Cortex of kidney (tissue), 1 donor: ENCODE results near the gene CDCP2.

Experiments used
- DNase-seq: peaks from one replicate; lab custom pipeline; 2025; lab: John Stamatoyannopoulos, UW

The CDCP2 gene

DNA sequence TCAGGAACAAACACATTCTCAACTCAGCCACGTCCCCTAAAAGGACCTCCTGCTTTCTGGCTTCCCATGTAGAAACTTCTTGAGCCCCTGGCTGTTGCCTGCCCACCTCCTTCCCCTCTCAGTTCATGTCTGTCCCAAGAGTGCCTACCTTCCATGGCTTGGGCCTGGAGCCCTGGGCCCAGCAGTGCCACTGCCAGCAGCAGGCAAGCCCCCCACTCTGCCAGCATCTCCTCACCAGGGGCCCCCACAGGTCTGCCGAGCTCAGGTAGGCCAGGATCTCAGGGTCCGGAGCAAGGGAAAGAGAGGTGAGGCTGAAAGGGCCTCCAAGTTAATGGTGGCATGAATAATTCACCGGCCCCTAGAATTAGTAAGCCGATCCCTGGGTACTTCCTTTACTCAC, at the start of gene CDCP2:
Gene CDCP2, minus strand, starts transcription at position 305 of the 400 bp plus-strand sequence. Its CDS starts 78 bp downstream, at position 227.
- DNase-seq, result no peak

DNA sequence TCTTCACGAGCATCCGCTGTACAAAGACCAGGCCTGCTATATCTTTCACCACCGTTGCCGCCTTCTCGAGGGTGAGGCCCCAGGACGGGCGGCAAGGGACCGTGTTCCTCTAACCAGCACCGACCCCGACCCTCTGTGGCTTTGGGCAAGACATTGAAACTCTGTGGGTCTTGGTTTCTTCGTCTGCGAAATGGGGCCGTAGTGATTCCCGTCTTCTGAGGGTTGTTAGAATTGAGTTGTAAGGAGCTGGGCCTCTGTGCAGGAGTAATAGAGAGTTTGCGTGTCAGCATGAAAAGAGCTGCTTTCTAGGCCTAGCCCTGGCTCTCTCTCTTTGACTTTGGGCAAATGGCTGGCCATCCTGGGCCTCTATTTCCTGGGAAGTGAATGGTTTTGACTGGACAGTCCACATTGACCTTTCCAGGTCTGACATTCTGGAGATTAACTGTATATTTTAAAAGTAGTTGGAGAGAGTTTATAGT, 47.8 kb upstream of the CDCP2 start:
- no peak for DNase-seq

DNA sequence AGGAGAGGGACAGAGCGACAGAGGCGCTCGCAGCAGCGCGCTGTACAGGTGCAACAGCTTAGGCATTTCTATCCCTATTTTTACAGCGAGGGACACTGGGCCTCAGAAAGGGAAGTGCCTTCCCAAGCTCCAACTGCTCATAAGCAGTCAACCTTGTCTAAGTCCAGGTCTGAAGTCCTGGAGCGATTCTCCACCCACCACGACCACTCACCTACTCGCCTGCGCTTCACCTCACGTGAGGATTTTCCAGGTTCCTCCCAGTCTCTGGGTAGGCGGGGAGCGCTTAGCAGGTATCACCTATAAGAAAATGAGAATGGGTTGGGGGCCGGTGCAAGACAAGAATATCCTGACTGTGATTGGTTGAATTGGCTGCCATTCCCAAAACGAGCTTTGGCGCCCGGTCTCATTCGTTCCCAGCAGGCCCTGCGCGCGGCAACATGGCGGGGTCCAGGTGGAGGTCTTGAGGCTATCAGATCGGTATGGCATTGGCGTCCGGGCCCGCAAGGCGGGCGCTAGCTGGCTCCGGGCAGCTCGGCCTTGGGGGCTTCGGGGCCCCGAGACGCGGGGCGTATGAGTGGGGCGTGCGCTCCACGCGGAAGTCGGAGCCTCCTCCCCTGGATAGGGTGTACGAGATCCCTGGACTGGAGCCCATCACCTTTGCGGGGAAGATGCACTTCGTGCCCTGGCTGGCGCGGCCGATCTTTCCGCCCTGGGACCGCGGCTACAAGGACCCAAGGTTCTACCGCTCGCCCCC, 47.1 kb upstream of the CDCP2 start, which contains the start of the genes CYB5RL and MRPL37:
Gene CYB5RL, minus strand, starts transcription at position 266 of the 754 bp plus-strand sequence. CDS start 4,414 bp downstream, outside the sequence.
Gene MRPL37, plus strand, starts transcription at position 403 of the 754 bp plus-strand sequence. Its CDS starts 77 bp downstream, at position 480.
- DNase-seq, result no peak

DNA sequence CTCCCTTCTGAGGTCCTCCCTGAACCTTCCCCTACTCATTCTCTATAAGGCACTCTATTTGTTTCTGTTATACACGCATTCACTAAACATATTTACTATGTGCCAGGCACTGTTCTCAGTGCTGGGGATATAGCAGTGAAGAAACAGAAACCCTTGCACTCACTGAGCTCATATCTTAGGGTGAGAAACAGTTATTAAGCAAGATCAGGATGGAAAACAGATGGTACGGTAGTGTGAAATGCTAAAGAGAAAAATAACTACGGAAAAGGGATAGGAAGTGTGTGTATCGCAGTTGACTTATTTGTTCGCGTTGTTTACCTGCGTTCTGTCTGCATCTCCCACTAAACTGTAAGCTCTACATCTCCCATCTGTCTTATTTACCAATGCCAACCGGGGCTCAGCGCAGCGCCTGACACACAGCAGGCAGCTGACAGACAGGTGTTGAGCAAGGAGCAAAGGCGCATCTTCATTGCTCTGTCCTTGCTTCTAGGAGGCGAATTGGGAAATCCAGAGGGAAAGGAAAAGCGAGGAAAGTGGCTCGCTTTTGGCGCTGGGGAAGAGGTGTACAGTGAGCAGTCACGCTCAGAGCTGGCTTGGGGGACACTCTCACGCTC, 46.5 kb upstream of the CDCP2 start:
- DNase-seq, result no peak

DNA sequence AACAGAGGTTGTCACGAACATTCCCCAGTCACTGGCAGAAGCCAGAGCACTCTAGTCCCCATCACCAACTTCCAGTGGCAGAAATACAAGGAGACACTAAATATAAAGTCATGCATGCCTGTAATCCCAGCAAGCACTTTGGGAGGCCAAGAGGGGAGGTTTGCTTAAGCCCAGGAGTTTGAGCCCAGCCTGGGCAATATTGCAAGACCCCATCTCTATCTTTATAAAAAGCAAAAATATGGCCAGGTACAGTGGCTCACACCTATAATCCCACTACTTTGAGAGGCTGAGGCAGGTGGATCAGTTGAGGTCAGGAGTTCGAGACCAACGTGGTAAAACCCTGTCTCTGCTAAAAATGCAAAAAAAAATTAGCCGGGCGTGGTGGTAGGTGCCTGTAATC, 40.7 kb upstream of the CDCP2 start:
- DNase-seq, result no peak

DNA sequence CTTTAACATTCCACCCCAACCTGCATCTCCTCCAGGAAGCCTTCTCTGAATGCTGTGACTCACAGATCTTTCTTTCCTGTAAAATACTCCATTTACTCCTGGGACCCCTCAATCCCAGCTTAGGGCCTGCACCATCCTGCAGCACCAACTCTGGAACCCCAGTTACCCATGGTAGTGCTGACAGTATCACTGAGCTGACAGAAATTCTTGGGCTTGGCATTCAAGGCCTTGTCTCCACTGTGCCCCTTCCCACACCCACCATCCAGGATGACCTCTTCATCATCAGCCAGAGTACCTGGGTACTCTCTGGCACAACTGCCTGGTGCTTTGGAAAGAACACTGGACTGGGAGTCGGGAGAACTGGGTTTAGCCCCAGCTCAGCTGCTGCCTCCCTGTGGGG, 38.7 kb upstream of the CDCP2 start:
- DNase-seq, result no peak

DNA sequence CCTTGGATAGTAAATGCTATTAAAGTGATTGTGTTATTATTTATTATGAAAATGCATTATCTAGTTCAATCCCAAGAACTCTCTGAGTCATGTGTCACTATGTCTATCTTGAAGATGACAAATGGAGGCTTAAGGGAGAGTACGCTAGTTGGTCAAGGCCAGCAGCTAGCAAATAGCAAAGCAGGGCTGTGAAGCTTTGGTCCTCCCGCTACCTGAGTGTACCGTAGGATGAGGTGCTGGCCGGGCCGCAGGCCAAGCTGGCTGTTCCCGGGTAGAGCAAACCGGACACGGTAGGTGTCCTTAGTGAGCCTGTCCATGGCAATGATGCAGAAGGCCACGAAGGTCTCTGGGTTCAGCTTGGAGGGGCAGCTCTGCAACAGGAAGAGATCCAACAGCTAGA, 37.7 kb upstream of the CDCP2 start:
- DNase-seq, result no peak

DNA sequence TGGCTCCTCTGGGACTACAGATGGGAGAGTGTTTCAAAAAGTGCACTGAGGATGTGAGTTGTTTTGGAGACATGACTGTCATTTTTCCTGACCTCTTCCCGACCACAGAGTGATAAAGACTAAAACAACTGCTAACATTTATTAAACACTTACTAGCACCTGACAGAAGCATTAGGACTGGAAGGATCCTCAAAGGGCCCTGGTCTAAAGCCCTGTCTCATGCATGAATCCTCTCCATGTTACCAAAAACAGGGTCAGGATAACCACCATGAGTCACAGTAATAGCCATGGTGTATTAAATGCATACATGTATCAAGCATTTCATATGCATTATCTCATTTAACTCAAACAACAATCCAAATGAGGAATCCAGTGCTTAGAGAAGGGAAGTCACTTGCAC, 35.5 kb upstream of the CDCP2 start:
- DNase-seq, result no peak

DNA sequence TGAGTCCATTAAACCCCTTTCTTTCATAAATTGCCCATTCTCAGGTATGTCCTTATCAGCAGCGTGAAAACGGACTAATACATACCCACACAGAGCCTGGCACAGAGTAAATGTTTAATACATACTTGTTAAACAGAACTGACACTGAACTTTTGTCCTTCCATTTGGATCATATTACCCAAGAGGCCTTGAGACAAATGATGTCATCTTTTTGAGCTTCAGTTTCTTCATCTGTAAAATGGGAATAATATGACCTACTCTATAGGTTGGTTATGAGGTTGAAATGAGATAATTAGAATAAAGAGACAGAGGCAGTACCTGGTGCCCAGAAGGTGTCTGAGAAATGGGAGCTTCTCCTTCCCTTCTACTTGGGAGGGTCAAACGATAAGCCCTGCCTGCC, 33.3 kb upstream of the CDCP2 start:
- DNase-seq, result no peak

DNA sequence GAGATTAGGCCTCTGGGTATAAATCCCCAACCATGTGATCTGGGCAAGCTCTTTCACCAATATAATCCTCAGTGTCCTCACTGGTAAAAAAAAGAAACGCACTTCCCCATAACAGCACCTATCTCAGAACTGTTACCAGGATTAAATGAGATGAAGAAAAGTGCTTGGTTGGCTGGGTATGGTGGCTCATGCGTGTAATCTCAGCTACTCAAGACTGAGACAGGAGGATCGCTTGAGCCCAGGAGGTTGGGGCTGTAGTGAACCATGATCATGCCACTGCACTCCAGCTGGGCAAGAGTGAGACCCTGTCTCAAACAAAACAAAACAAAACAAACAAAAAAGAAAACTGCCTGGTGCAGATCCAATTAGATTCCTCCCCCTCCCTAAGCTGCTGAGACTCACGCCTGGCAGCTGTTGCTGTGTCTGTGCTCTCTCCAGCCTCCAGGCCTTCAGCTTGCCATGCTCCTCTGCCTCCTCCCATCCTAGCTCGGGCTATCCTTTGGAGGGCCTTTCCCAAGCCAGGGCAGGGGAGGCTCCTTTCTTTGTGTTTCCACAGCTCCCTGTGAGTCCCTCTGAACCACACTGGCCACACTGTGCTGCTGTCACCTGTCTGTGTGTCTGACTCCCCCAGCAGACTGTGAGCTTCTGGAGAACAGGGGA, 28.0 kb upstream of the CDCP2 start:
- no peak for DNase-seq

DNA sequence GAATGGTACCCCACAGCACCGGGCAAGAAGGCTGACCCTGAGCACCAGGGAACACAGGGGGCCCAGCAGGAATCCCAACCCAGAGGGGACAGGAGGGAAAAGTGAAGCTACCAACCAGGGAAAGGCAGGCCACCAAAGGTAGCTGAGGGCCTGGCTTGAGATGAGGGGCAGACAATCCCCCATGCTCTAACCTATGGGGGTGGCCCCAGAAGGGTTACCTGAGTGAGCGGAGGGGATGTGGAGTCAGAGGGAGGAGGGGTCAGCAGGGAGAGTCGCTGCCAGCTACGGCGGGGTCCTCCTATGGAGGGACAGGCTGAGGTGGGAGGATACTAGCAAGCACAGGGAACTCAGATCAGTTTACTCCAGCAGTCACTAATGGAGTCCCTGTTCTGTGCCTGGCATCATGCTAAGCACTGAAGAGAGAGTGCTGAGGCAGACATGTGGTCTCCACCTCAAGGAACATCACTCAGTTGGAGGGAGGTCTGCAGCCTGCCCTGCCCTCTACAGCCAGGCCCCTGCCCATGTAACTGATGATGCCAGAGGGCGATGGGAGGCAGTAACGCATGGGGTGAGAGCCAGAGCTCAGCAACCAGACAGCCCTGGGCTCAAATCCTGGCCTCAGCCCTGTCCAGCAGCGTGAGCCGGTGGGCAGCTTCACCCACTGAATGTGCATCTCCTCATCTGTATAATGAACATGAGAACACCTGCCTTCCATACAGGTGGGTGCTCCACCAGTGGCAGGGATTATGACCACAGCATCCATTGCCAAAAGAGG, 25.7 kb upstream of the CDCP2 start:
- DNase-seq, result no peak

DNA sequence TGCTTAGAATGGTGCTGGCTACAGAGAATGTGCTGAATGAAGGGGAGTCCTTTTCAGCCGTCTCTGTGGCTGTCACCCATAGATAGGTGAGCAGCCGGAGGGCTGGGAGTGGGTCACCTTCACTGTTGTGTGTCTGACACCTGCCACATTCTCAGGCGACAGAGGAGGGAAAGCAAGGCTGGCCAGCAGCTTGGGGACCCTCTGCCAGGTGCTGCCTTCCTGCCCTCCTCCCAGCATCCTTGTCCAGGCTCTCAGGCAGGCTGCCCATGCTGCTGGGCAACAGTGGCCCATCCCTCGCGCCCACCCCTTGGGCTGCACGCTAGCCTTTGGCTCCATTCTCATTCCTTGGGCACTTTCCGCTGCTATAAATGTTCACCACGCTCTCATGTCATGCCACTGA, 24.9 kb upstream of the CDCP2 start:
- no peak for DNase-seq

DNA sequence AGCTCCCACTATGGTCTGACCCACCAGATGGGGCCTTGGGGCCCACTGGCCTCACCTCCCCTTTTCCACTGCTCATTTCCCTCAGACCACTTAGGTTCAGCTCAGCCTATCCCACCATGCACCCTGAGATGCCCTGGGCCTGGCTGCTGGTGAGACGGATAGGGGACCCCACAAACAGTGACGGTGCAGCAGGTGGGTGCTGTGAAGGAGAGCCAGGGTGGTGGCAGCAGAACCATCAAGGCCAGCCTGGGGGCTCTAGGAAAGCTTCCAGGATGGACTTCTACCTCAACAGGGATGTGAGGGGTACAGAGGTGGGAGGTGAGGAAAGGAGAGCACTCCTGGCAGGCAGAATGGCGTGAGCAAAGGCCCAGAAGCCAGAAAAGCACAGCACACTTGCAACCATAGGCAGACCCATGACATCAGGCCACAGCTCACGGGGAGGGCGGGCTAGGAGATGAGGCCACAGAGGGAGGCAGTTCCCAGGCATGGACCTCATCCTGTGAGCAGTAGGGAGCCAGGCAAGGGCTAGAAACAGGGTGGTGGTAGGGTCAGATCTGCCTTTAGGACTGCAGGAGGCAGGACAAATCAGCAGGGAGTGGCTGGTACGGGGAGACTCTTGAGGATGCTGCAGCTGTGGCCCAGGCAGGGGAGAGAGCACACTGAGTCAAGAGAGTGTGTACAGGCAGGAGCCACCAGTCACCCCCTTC, 24.0 kb upstream of the CDCP2 start:
- no peak for DNase-seq

DNA sequence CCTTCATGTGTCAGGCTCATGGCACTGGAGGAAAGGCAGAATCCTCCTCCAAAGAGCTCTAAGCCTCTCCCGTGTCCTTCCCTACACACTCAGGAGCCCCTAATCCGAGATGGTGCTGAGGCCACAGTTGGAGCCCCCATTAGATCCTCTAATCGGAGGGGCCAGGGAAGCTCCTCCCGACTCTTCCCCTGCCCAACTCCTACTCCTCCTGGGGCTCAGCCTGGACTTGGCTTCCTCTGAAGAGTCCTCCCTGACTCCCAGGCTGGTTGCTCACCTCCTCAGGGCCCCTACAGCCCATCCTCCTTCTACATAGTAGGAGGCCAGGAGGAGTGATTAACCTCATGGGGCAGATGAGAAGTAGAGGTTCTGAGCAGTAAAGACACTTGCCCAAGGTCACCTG, 21.3 kb upstream of the CDCP2 start:
- DNase-seq, result no peak

DNA sequence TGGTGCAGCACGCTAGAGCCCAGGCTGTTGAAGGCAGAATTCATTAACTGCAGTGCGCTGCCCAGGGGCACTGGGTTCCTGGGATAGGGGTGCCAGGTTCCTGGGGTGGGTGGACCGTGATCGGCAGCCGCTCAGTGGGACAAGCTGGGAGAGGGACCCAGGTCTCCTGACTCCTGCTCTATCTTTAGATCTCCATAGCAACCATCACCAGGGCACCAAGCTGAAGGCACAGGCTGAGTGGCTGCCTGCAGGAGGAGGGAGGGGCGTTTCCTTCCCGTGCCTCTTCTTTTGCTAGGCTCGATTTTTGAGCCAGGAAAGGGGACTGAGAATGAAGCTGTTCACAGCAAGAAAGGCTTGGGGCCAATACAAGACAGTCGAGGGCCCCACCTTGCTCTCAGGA, 20.9 kb upstream of the CDCP2 start:
- no peak for DNase-seq

DNA sequence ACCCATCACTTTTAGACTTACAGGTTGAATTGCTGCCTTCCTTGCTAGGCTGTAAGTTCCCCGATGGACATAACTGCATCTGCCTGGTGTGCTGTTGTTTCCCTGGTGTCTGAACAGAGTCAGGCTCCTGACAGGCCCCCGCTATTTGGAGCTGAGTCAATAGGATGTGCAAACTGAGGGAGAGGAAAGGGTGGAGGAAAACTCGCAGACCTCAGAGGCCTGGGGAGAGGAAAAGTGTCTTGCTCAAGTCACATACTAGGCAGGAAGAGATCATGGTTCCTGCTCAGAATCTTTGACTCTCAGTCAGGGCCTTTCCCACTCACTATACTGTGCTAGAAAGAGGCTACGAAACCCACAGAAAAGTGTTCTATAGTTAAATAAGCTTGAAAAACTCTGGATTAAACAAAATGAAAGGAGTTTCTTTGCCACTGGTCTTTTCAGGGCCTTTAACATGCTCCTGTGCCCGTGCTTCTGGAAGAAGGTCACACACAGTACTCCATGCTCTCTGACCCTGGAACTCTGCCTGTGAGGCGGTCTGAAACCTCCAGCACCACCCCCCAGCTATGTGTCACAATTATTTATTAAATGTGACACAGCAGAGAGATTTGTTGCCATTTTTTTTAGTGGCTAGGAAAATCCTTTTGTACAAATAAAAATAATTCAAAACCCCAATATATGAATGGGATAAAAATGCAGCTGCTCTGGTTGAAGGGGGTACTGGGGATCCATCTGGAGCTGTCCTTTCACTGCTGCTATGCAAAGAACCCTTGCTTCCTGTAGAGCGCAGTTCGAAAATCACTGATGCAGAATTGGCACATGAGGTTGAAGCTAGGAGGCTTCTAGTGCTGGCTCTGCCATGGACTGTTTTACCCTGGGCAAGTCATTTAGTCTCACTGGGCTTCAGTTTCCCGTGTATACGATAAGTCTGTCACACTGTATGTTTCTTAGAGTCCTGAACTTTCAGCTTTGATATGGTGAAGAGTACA, 20.1 kb upstream of the CDCP2 start:
- DNase-seq, result no peak

DNA sequence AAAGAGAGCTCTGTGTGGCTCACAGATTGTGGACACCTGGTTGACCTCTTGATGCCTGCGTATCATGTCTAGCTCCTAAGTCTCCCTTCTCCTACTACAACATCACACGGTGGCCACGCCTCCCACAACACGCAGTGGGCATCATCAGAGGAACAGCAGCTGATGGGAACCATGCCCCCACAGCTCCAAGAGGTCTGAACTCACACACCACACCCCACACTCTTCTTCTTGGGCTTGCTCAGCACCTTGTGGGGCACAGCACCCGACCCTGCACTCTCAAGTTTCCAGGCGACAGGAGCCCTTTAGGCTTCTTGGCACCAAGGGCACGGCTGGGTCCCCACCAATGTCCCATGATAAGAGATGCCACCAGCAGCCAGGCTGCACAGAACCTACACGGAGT, 18.8 kb upstream of the CDCP2 start:
- DNase-seq, result no peak

DNA sequence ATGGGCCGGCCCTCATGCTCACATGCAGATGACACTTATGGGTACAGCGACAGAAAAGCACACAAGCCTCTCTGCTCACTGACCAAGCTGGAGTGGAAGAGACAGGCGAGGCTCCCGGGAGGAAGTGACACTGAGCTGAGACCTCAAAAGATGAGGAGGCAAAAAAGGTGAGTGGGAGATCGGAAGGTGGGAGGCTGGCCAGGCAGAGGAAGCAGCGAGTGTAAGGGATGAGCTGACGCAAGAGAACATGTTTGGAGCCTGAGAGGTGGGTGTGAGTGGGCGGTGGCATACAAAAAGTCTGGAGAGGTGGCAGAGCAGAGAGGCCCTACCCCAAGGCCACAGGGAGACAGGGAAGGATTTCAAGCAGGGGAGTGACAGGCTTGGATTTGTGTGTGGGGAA, 18.2 kb upstream of the CDCP2 start:
- no peak for DNase-seq

DNA sequence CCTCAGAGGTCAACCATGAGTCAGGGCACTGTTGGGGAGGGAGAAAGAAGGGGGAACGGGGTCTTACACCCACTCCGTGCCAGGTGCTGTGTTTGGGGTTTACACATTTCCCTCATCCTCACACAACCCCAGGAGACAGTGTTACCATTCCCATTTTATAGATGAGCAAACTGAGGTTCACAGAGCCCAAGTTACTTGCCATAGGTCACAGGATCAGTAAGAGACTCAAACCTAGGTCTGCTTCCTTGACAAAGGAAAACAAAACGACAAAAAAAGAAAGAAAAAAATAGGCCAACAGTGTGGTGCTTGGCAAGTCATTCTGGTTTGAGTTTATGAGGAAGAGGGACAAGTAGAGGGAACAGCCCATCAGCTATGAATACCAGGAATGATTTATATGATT, 16.3 kb upstream of the CDCP2 start:
- DNase-seq, result no peak
